Subcutaneous adipose tissue (tissue), 4 donors: Measurements from ENCODE around the gene UMODL1. TPM values are rescaled to one million over a fixed set of nuclear protein-coding genes. Genes with fewer than 3 reads are reported as not detected.

Experiments used
- CTCF ChIP-seq: fragments of 450-650 bp; IDR thresholded peaks from one replicate; pipeline ENCODE4 v1.5.1; 2016; ENCODE audit warnings: low read depth, mild to moderate bottlenecking, control low read depth, antibody characterized with exemption, moderate library complexity
- total RNA-seq, 4 donors: library from RNA; depleted of rRNA; stranded (reverse); fragments of >200 nt; gene quantifications; one replicate each; pipeline ENCODE4 v1.1.0, GENCODE V29; 2016

Gene UMODL1
- total RNA-seq, 4 donors from 2014 or later = 0.17 to 0.19 TPM; not detected in 2

DNA sequence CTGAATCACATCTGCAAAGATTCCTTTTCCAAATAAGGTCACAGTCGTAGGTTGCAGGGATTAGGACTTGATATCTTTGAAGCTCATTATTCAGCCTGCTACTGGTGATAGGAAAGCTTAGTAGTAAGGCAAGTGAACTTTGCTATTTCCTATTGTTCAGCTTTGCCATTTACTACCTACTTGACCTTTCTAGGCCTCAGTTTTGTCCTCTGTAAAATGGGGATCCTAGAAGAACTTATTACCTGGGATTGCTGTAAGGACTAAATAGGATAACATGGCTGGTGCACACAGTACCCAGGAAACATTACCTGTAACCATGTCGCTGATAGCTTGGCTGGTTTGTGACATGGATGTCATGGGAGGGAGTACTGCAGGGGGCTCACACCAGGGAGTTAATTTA, 24.5 kb downstream of the UMODL1 start:
- TF ChIP-seq CTCF = no peak

DNA sequence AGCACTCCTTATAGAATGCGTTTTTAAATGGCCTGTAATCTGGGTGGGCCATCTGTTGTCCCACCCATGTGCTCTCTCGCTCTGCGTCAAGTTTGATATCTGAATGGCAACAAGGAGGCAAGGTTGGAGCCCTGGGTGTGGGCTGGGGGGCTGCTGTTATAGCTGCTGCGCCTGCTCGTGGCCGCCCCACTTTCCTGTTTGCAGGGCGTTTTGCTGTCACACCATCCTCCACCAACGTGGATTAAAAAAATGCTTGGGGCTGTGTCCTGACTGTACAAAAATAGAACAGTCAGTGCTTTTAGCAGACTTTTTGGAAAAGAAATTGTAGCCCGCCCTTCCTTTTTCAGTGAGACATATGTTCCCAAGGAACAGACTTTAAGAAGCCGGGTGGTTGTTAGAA, 25.4 kb downstream of the UMODL1 start:
- no peak for TF ChIP-seq CTCF

GRCh38 chr21:42097274-42097673, 26.2 kb downstream of the UMODL1 start:
- TF ChIP-seq CTCF = no peak

DNA sequence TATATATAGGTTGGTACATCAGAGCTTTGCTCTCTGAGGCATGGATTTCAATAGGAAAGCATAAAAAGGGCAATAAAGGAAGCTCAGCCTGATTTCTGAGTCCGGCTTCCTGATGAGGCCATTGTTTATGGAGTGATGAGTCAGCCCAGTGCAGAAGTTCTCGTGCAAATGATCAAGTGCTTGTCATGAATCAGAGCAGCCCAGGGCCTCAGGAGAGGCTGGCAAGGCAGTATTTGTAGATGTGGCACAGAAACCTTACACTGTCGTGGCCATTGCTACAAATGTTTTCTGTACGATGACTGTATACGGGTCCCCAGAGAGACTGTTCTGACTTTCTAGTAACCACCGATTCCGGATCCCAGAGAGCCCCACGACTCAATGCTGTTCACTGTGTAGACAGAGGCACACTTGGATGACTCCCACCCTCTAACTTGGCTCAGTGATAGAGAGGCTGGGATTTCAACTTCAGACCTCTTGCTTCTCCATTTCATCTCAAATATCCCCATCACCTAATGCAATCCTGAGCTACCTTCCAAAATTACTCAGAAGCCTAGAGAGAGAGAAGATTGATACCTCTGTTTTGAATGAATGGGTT, 26.8 kb downstream of the UMODL1 start:
- TF ChIP-seq CTCF = no peak

DNA sequence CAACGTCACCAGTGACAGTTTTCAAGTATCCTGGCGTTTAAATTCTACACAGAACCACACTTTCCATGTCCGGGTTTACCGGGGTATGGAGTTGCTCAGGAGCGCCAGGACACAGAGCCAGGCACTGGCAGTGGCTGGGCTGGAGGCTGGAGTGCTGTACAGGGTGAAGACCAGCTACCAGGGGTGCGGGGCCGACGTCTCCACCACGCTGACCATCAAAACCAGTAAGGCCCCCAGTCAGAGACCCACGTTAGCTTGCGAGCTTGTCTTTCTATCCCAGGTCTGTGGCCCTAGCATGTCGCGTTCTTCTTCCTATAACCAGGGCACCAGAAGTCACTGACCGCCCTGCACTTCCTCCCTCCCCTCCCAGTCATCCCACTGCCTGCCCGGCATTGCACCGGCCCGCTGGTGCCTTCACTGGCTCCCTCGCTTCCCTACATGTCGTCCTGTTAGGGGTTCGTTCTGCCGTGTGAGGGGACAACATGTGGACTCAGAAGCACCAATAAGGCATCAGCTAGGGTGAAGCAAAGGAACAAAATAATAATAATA, 27.9 kb downstream of the UMODL1 start:
- no peak for TF ChIP-seq CTCF

DNA sequence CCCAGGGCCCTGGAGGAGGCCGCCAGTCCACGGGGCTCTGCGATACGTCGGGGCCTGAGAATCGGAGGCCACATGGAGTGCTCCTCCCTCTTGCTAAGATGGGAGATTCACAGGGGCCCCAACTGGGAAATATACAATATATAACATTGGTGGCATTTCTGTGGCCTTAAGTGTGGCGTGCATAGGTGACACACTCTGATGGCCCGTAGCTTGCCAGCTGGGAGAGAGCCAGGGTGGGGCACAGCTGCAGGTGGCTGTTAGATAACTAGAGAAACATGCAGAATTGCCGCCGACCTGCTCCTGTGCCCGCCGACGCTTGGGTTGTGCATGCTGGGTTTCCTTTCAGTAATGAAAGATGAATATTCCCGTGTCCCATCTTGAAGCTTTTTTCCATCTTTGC, 30.1 kb downstream of the UMODL1 start:
- TF ChIP-seq CTCF = no peak

DNA sequence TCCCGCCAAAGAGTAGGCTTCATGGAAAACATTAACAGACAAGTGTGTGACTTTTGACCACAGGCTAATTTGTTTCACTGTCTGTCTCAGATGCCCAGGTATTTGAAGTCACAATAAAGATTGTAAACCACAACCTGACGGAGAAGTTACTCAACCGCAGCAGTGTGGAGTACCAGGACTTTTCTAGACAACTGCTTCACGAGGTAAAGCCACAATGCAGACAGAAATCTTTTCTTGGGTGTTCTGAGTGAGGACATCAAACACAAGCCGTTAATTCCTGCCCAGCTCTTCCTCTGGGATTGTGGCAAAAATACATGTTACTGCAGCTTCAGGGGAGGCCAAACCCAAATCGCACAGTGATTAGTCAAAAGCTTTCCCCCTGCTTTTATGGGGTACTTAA, 31.0 kb downstream of the UMODL1 start:
- no peak for TF ChIP-seq CTCF
